ENCODE data around the gene HNF4A. TPM values are rescaled to one million over a fixed set of nuclear protein-coding genes. Genes with fewer than 3 reads are reported as not detected.

Gene HNF4A
- total and polyA plus RNA-seq, 2 of the 13 experiments (the other 11 are each of a cell fraction or from before 2014, with no cell fraction given) = 80.9 to 169 TPM

DNA sequence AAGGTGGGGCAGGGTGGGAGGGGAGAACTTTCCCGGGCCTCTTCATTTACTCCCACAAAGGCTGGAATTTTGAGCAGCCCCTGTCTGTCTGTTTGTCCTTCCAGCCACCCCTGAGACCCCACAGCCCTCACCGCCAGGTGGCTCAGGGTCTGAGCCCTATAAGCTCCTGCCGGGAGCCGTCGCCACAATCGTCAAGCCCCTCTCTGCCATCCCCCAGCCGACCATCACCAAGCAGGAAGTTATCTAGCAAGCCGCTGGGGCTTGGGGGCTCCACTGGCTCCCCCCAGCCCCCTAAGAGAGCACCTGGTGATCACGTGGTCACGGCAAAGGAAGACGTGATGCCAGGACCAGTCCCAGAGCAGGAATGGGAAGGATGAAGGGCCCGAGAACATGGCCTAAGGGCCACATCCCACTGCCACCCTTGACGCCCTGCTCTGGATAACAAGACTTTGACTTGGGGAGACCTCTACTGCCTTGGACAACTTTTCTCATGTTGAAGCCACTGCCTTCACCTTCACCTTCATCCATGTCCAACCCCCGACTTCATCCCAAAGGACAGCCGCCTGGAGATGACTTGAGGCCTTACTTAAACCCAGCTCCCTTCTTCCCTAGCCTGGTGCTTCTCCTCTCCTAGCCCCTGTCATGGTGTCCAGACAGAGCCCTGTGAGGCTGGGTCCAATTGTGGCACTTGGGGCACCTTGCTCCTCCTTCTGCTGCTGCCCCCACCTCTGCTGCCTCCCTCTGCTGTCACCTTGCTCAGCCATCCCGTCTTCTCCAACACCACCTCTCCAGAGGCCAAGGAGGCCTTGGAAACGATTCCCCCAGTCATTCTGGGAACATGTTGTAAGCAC is 74.1 kb downstream of the HNF4A start (continued):
- TF ChIP-seq, protein P1, sequence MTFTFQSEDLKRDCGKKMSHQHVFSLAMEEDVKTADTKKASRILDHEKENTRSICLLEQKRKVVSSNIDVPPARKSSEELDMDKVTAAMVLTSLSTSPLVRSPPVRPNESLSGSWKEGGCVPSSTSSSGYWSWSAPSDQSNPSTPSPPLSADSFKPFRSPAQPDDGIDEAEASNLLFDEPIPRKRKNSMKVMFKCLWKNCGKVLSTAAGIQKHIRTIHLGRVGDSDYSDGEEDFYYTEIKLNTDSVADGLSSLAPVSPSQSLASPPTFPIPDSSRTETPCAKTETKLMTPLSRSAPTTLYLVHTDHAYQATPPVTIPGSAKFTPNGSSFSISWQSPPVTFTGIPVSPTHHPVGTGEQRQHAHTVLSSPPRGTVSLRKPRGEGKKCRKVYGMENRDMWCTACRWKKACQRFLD (CRISPR knock-in tag; IDR thresholded peaks at IDR 0.05; ENCODE audit: borderline replicate concordance) = no peak
- TF ChIP-seq ELF4 (CRISPR knock-in tag; IDR thresholded peaks at IDR 0.05; ENCODE audit: borderline replicate concordance) (no peak), MAFF (IDR thresholded peaks at IDR 0.05; ENCODE audit: low read depth, low read length) (no peak), AKAP8 (CRISPR knock-in tag; IDR thresholded peaks at IDR 0.05) (peak; percentile 80), ZNF331 (CRISPR knock-in tag; IDR thresholded peaks at IDR 0.05) (no peak), ZNF432 (CRISPR knock-in tag; IDR thresholded peaks at IDR 0.05; ENCODE audit: borderline replicate concordance) (no peak), ZNF766 (CRISPR knock-in tag; IDR thresholded peaks at IDR 0.05; ENCODE audit: borderline replicate concordance) (no peak), TBL1XR1 (IDR thresholded peaks at IDR 0.05; ENCODE audit: borderline replicate concordance, low read length, partially characterized antibody) (no peak), ZNF550 (CRISPR knock-in tag; IDR thresholded peaks at IDR 0.05; ENCODE audit: borderline replicate concordance) (no peak; the same call in 1 of the 2 replicates), ZNF572 (CRISPR knock-in tag; IDR thresholded peaks at IDR 0.05) (no peak), XBP1 (CRISPR knock-in tag; IDR thresholded peaks at IDR 0.05) (no peak), REL (CRISPR knock-in tag; conservative IDR thresholded peaks at IDR 0.05) (no peak), AGO2 (optimal IDR thresholded peaks at IDR 0.05; ENCODE audit: low read depth, low read length) (peak; percentile 97), ZNF768 (CRISPR knock-in tag; IDR thresholded peaks at IDR 0.05) (no peak; the same call in 1 of the 2 replicates), MAFG (CRISPR knock-in tag; IDR thresholded peaks at IDR 0.05) (no peak), GTF3A (CRISPR knock-in tag; conservative IDR thresholded peaks at IDR 0.05) (no peak)
- TF ChIP-seq, protein P2, sequence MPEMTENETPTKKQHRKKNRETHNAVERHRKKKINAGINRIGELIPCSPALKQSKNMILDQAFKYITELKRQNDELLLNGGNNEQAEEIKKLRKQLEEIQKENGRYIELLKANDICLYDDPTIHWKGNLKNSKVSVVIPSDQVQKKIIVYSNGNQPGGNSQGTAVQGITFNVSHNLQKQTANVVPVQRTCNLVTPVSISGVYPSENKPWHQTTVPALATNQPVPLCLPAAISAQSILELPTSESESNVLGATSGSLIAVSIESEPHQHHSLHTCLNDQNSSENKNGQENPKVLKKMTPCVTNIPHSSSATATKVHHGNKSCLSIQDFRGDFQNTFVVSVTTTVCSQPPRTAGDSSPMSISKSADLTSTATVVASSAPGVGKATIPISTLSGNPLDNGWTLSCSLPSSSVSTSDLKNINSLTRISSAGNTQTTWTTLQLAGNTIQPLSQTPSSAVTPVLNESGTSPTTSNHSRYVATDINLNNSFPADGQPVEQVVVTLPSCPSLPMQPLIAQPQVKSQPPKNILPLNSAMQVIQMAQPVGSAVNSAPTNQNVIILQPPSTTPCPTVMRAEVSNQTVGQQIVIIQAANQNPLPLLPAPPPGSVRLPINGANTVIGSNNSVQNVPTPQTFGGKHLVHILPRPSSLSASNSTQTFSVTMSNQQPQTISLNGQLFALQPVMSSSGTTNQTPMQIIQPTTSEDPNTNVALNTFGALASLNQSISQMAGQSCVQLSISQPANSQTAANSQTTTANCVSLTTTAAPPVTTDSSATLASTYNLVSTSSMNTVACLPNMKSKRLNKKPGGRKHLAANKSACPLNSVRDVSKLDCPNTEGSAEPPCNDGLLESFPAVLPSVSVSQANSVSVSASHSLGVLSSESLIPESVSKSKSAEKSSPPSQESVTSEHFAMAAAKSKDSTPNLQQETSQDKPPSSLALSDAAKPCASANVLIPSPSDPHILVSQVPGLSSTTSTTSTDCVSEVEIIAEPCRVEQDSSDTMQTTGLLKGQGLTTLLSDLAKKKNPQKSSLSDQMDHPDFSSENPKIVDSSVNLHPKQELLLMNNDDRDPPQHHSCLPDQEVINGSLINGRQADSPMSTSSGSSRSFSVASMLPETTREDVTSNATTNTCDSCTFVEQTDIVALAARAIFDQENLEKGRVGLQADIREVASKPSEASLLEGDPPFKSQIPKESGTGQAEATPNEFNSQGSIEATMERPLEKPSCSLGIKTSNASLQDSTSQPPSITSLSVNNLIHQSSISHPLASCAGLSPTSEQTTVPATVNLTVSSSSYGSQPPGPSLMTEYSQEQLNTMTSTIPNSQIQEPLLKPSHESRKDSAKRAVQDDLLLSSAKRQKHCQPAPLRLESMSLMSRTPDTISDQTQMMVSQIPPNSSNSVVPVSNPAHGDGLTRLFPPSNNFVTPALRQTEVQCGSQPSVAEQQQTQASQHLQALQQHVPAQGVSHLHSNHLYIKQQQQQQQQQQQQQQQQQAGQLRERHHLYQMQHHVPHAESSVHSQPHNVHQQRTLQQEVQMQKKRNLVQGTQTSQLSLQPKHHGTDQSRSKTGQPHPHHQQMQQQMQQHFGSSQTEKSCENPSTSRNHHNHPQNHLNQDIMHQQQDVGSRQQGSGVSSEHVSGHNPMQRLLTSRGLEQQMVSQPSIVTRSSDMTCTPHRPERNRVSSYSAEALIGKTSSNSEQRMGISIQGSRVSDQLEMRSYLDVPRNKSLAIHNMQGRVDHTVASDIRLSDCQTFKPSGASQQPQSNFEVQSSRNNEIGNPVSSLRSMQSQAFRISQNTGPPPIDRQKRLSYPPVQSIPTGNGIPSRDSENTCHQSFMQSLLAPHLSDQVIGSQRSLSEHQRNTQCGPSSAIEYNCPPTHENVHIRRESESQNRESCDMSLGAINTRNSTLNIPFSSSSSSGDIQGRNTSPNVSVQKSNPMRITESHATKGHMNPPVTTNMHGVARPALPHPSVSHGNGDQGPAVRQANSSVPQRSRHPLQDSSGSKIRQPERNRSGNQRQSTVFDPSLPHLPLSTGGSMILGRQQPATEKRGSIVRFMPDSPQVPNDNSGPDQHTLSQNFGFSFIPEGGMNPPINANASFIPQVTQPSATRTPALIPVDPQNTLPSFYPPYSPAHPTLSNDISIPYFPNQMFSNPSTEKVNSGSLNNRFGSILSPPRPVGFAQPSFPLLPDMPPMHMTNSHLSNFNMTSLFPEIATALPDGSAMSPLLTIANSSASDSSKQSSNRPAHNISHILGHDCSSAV (CRISPR knock-in tag; IDR thresholded peaks at IDR 0.05; ENCODE audit: borderline replicate concordance) = no peak
- TF ChIP-seq, protein P3, sequence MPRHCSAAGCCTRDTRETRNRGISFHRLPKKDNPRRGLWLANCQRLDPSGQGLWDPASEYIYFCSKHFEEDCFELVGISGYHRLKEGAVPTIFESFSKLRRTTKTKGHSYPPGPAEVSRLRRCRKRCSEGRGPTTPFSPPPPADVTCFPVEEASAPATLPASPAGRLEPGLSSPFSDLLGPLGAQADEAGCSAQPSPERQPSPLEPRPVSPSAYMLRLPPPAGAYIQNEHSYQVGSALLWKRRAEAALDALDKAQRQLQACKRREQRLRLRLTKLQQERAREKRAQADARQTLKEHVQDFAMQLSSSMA (CRISPR knock-in tag; IDR thresholded peaks at IDR 0.05) = no peak
